H1 (cell line): ENCODE data around the gene RASA4. TPM values are rescaled to one million over a fixed set of nuclear protein-coding genes. Genes with fewer than 3 reads are reported as not detected.
"Not testable (repeated sequence)": the region's sequence is repeated elsewhere in the genome, so short reads cannot be mapped to it uniquely, and the experiment has no call there.

Source experiments
- CTCF ChIA-PET: fragments of 300-600 bp; sonication (Branson Sonifier 250); formaldehyde crosslinking; loops from one replicate; lab custom pipeline; 2021; ENCODE audit not compliant: partially characterized antibody; lab: Charles Lee
- POLR2A ChIA-PET: fragments of 300-600 bp; sonication (Branson Sonifier 250); formaldehyde crosslinking; loops from one replicate; lab custom pipeline; 2021; ENCODE audit warnings: inconsistent platforms; ENCODE audit not compliant: partially characterized antibody; lab: Charles Lee
- DNase-seq, 2 experiments: peaks; one replicate each; pipeline versions ENCODE4 v3.0.0 to v3.0.0-alpha.2; 2010 to 2022; ENCODE audit warnings: low spot score in 2 of 2, low read depth in 1 of 2, mixed read lengths in 1 of 2
- FAIRE-seq: peaks from 2 replicates; lab custom pipeline; 2011; peaks lifted over from hg19 to GRCh38; lab: Jason Lieb, UNC
- H2AFZ ChIP-seq: 2 replicates; pipeline ENCODE4 v1.8.1; 2012; ENCODE audit warnings: low read length, inconsistent platforms
- H2AK5ac ChIP-seq: 2 replicates; pipeline ENCODE4 v1.6.1; 2013; ENCODE audit warnings: low read depth, low read length
- H2BK120ac ChIP-seq: replicated peaks from 2 replicates; pipeline ENCODE3; 2013; ENCODE audit warnings: low read depth, low read length, inconsistent platforms
- H2BK12ac ChIP-seq: 2 replicates; pipeline ENCODE4 v1.6.1; 2013; ENCODE audit warnings: low read depth, low read length
- H2BK15ac ChIP-seq: 2 replicates; pipeline ENCODE4 v1.6.1; 2013; ENCODE audit warnings: low read length
- H2BK20ac ChIP-seq: 2 replicates; pipeline ENCODE4 v1.6.1; 2013; ENCODE audit warnings: low read length
- H2BK5ac ChIP-seq: 2 replicates; pipeline ENCODE4 v1.6.1; 2013; ENCODE audit warnings: low read depth, low read length
- H3K14ac ChIP-seq: 2 replicates; pipeline ENCODE4 v1.6.1; 2013; ENCODE audit warnings: inconsistent platforms; ENCODE audit not compliant: insufficient read length
- H3K18ac ChIP-seq: 2 replicates; pipeline ENCODE4 v1.6.1; 2013; ENCODE audit warnings: low read length; ENCODE audit errors: extremely low read depth
- H3K23ac ChIP-seq: 2 replicates; pipeline ENCODE4 v1.6.1; 2013; ENCODE audit warnings: inconsistent platforms; ENCODE audit not compliant: insufficient read length
- H3K23me2 ChIP-seq: 2 replicates; pipeline ENCODE4 v1.6.1; 2013; ENCODE audit warnings: low read depth, low read length
- H3K27ac ChIP-seq: 2 replicates; pipeline ENCODE4 v1.6.1; 2011; ENCODE audit warnings: low read depth, low read length, inconsistent platforms
- H3K27me3 ChIP-seq, 4 experiments: replicated peaks in 1 of 4; 1 replicate in 1 of 4; 2 replicates in 3 of 4; pipeline versions ENCODE4 v1.6.1 to v1.8.1; 2011 to 2013; ENCODE audit warnings: low read length in 3 of 4, mild to moderate bottlenecking in 3 of 4, inconsistent platforms in 2 of 4, mixed read lengths in 2 of 4, moderate library complexity in 1 of 4; ENCODE audit not compliant: control insufficient read depth in 3 of 4, insufficient read depth in 3 of 4; ENCODE audit errors: extremely low read depth in 1 of 4
- H3K36me3 ChIP-seq, 4 experiments: 2 replicates each; pipeline versions ENCODE4 v1.6.1 to v1.8.1; 2011 to 2013; ENCODE audit warnings: mild to moderate bottlenecking in 4 of 4, low read length in 3 of 4, moderate library complexity in 2 of 4, control low read depth in 1 of 4, inconsistent platforms in 1 of 4; ENCODE audit not compliant: insufficient read depth in 4 of 4, control insufficient read depth in 2 of 4
- H3K4ac ChIP-seq: replicated peaks from 2 replicates; pipeline ENCODE3; 2013; ENCODE audit warnings: low read length, low read depth, mixed read lengths, inconsistent platforms; ENCODE audit not compliant: insufficient read length
- H3K4me1 ChIP-seq, 4 experiments: replicated peaks in 1 of 4; 1 replicate in 1 of 4; 2 replicates in 3 of 4; pipeline versions ENCODE4 v1.6.1 to v1.8.1; 2011 to 2013; ENCODE audit warnings: low read length in 3 of 4, inconsistent platforms in 2 of 4, mixed read lengths in 1 of 4; ENCODE audit not compliant: insufficient read depth in 4 of 4, control insufficient read depth in 3 of 4
- H3K4me2 ChIP-seq, 2 experiments: 2 replicates each; pipeline versions ENCODE4 v1.6.1 to v1.8.1; 2011 to 2013; ENCODE audit warnings: low read depth in 2 of 2, low read length in 2 of 2, control low read depth in 1 of 2, inconsistent platforms in 1 of 2, mild to moderate bottlenecking in 1 of 2; ENCODE audit not compliant: insufficient read depth in 1 of 2
- H3K4me3 ChIP-seq, 4 experiments: fragments of 200-600, 300-600 bp in 1 of 4; sonication (generic), shearing (Covaris generic), sonication (Bioruptor Twin) in 1 of 4; 2 replicates each; pipeline versions ENCODE4 v1.5.1 to v1.8.1; 2011 to 2016; ENCODE audit warnings: low read length in 4 of 4, low read depth in 3 of 4, control low read depth in 2 of 4, inconsistent platforms in 2 of 4, mild to moderate bottlenecking in 2 of 4, mixed read lengths in 1 of 4, moderate library complexity in 1 of 4; ENCODE audit not compliant: insufficient read depth in 2 of 4; ENCODE audit errors: extremely low read depth in 1 of 4
- H3K56ac ChIP-seq: replicated peaks from 2 replicates; pipeline ENCODE3; 2013; ENCODE audit warnings: low read depth, mild to moderate bottlenecking, mixed read lengths, low read length, inconsistent platforms; ENCODE audit not compliant: insufficient read length
- H3K79me1 ChIP-seq: 2 replicates; pipeline ENCODE4 v1.6.1; 2013; ENCODE audit warnings: low read depth, low read length, control low read depth
- H3K79me2 ChIP-seq, 2 experiments: 2 replicates each; pipeline versions ENCODE4 v1.6.1 to v1.8.1; 2012 to 2013; ENCODE audit warnings: low read length in 2 of 2, mild to moderate bottlenecking in 2 of 2, inconsistent platforms in 1 of 2; ENCODE audit not compliant: insufficient read depth in 2 of 2, control insufficient read depth in 1 of 2
- H3K9ac ChIP-seq, 4 experiments: replicated peaks in 1 of 4; 1 replicate in 1 of 4; 2 replicates in 3 of 4; pipeline versions ENCODE4 v1.6.1 to v1.8.1; 2011 to 2013; ENCODE audit warnings: low read depth in 3 of 4, low read length in 3 of 4, control low read depth in 2 of 4, mild to moderate bottlenecking in 2 of 4, moderate library complexity in 2 of 4, inconsistent platforms in 1 of 4; ENCODE audit errors: extremely low read depth in 1 of 4
- H3K9me3 ChIP-seq, 2 experiments: 2 replicates each; pipeline versions ENCODE4 v1.6.1 to v1.8.1; 2012 to 2013; ENCODE audit warnings: mild to moderate bottlenecking in 2 of 2, moderate library complexity in 2 of 2, control low read depth in 1 of 2, inconsistent platforms in 1 of 2, low read depth in 1 of 2, low read length in 1 of 2, mixed read lengths in 1 of 2; ENCODE audit not compliant: insufficient read depth in 2 of 2
- H4K20me1 ChIP-seq, 2 experiments: replicated peaks in 1 of 2; 2 replicates each; pipeline versions ENCODE3 to v1.8.1; 2011 to 2013; ENCODE audit warnings: inconsistent platforms in 2 of 2, low read length in 2 of 2, mild to moderate bottlenecking in 1 of 2; ENCODE audit not compliant: insufficient read depth in 2 of 2, control insufficient read depth in 1 of 2
- H4K5ac ChIP-seq: 2 replicates; pipeline ENCODE4 v1.6.1; 2013; ENCODE audit warnings: low read length, low read depth, mixed read lengths, inconsistent platforms; ENCODE audit not compliant: insufficient read length
- H4K8ac ChIP-seq: 2 replicates; pipeline ENCODE4 v1.8.0; 2013; ENCODE audit warnings: mild to moderate bottlenecking, moderate library complexity, low read length, inconsistent platforms; ENCODE audit not compliant: insufficient read depth; ENCODE audit errors: extremely low read depth
- H4K91ac ChIP-seq: replicated peaks from 2 replicates; pipeline ENCODE3; 2013; ENCODE audit warnings: low read length, mixed read lengths, inconsistent platforms; ENCODE audit not compliant: insufficient read length
- WGBS, 2 experiments: shearing (Covaris generic) in 1 of 2; methylation state at CpG; one replicate each; pipeline versions ENCODE4 v1.1.6 to v1.1.7; 2013 to 2015; ENCODE audit warnings: low lambda C conversion rate in 2 of 2, mixed read lengths in 2 of 2, inconsistent platforms in 1 of 2, low coverage in 1 of 2, missing lambda C conversion rate in 1 of 2; ENCODE audit not compliant: insufficient replicate concordance in 2 of 2, insufficient coverage in 1 of 2, insufficient read length in 1 of 2; ENCODE audit errors: extremely low coverage in 1 of 2, missing lambda C conversion rate in 1 of 2; 5-methylcytosine and 5-hydroxymethylcytosine counted together
- polyA plus RNA-seq, 7 experiments: library from polyadenylated mRNA; depleted of rRNA in 3 of 7; stranded (reverse) in 5 of 7; unstranded in 2 of 7; fragments of >200 nt in 5 of 7; fragments of 200-250 nt in 2 of 7; gene quantifications; 1 replicate in 5 of 7; 2 replicates in 1 of 7; 4 replicates in 1 of 7; pipeline versions ENCODE4 v1.2.1 to v1.2.3, GENCODE V29; 2011 to 2013; ENCODE audit warnings: missing spikeins in 2 of 7, mixed read lengths in 2 of 7
- total RNA-seq: library from RNA; stranded (reverse); fragmentation: NEBNext Ultra II Directional; extraction: Animal tissue kit (Norgen Biotek cat#: 25700); gene quantifications from 2 replicates; pipeline ENCODE4 v1.2.1, GENCODE V29; 2021

RASA4 gene
- total and polyA plus RNA-seq, 2 of the 8 experiments (the other 6 are each of a cell fraction or from before 2014, with no cell fraction given), result 19.6 to 23.4 TPM

GRCh38 chr7:102581722-102582121, 34.8 kb downstream of the RASA4 start:
- H3K9me3 ChIP-seq, CTCF ChIA-PET, H2BK120ac ChIP-seq, H4K8ac ChIP-seq, H3K23me2 ChIP-seq, H3K18ac ChIP-seq, H3K27me3 ChIP-seq, H3K4me1 ChIP-seq, H2AFZ ChIP-seq, H2BK15ac ChIP-seq, H3K23ac ChIP-seq, H3K79me2 ChIP-seq, H3K4me3 ChIP-seq, H3K4ac ChIP-seq, H3K56ac ChIP-seq, H3K36me3 ChIP-seq, H3K14ac ChIP-seq, H2BK5ac ChIP-seq, H3K4me2 ChIP-seq, H2BK20ac ChIP-seq, H3K27ac ChIP-seq, H3K79me1 ChIP-seq, H2BK12ac ChIP-seq, FAIRE-seq, H3K9ac ChIP-seq, H4K20me1 ChIP-seq, POLR2A ChIA-PET, DNase-seq, H4K91ac ChIP-seq, H2AK5ac ChIP-seq, H4K5ac ChIP-seq: not testable (repeated sequence)
- WGBS, 2 experiments, result no CpG with 5 or more reads among the region's 5 CpGs

- H3K36me3 ChIP-seq, H3K56ac ChIP-seq, H3K79me2 ChIP-seq: not testable (repeated sequence)
Measured at GRCh38 chr7:102578486-102578885, 38.1 kb downstream of the RASA4 start.

More at GRCh38 chr7:102578486-102578885, 38.1 kb downstream of the RASA4 start:
- FAIRE-seq, H3K14ac ChIP-seq, CTCF ChIA-PET, H2AFZ ChIP-seq, H3K4me3 ChIP-seq, POLR2A ChIA-PET, H4K5ac ChIP-seq, H3K4me1 ChIP-seq, H3K23ac ChIP-seq, H3K9me3 ChIP-seq, H4K20me1 ChIP-seq, H3K4me2 ChIP-seq, H2AK5ac ChIP-seq, H2BK20ac ChIP-seq, H2BK15ac ChIP-seq, H3K79me1 ChIP-seq, H3K4ac ChIP-seq, H2BK5ac ChIP-seq, H3K18ac ChIP-seq, H4K91ac ChIP-seq, H4K8ac ChIP-seq, H2BK120ac ChIP-seq, H3K27me3 ChIP-seq, H3K27ac ChIP-seq, H3K9ac ChIP-seq, H3K23me2 ChIP-seq, H2BK12ac ChIP-seq: not testable (repeated sequence)
- 86% methylated on average over 5 of the region's 5 CpGs; no CpG with 5 or more reads in 1 of the 2 experiments for WGBS, 2 experiments
- DNase-seq, result peak in 1 of 2 experiments; percentile 54
